GM19035 (cell line): Measurements from ENCODE around the gene NXPE3.

ENCODE experiments used
- ATAC-seq: cut with Tn5 transposase; IDR thresholded peaks from one replicate; pipeline ENCODE4 v1.9.1; 2021; ENCODE audit not compliant: unreplicated experiment

The NXPE3 gene

DNA sequence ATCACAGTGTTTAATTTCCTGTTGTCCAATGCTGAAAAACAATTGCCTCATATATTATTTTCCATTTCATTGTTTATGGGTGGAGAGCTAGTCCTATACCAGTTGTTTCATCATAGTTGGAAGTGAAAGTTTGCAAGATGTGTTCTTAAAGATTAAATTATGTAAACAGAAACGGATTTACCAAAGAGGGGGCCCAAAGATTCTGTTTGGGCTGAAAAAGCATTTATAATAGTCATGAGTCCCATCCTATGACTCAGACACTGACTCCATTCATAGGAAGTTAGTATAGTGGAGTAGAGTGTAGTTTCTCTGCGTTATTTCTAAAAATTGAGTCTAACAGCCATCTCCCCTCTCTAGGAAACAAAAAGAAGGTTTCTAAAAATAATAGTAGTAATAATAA is 94.6 kb downstream of the NXPE3 start:
- no peak for ATAC-seq

DNA sequence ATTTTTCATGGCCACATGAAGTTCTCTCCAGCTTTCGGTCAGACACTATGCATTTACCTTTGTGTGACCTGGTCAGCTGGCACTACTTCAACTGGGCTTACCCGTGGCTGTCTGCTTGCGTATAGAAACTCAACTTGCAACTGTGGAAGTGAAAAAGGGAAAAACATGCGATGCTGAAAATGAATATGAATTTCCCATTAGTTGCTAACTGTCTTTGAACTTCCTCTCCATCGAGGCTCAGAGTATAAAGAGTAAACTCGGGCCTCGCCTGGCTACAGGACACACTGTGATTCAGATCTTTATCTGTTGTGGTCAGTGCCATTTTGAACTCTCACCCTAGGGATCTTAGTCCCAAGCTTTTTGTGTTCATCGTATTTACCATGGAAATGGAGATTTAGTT is 97.1 kb downstream of the NXPE3 start:
- ATAC-seq: no peak
